ENCODE results near the gene GAK. TPM values are rescaled to one million over a fixed set of nuclear protein-coding genes. Genes with fewer than 3 reads are reported as not detected.

Gene GAK
- total and polyA plus RNA-seq, 8 donors, result 47.5 to 226 (median 64.8) TPM

DNA sequence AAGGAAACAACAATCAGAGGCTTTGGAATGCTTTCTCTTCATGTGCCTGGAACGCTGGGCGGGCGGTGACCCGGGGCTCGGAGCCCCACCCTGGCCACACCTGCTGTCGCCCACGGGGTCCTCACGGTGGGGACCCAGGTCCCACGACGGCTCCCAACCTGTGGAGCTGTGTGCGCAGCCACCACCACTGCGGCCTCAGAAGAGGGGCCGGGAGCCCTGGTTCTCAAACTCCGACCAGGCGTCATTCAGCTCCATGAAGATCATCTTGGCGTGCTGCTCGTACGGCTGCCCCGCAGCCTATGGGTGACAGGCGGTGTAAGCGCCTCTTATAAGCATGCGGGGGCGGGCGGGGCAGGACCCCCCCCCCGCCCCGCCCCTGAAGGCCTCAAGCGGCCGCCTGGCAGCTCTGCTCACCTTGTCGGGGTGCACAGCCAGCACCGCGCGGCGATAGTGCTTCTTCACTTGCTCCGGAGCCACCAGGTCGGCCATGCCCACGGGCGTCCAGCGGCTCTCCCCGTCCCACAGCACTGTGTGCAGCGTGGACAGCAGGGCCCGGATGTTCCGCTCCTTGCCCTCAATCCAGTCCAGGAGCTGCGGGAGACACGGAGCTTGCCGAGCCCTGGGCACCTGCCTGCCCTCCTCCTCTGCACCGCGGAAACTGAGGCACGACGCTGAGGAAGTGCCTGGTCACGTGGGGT, 82.5 kb downstream of the GAK start:
- 97 to 98% methylated on average over 47 to 50 of the region's 50 CpGs for WGBS, 2 donors
- FAIRE-seq (no peak), ATAC-seq (no peak), DNase-seq (peak in 3 of 6 donors; percentile 21 to 60 (median 57))
- intact Hi-C loops (cut with DNase I), result no loop called here
- Histone ChIP-seq H3K4me3 (no peak overlapping the region), H3K27me3 (no peaks in the 10 kb centered on the region), H3K4me1 (no peaks in the 10 kb centered on the region), H3K36me3 (peaks cover 3 to 29% (median 7%) of the 10 kb centered on the region in 3 donors), H3K27ac (no peak overlapping the region), H3K9me3 (no peaks in the 10 kb centered on the region)
- TF ChIP-seq, protein P1, sequence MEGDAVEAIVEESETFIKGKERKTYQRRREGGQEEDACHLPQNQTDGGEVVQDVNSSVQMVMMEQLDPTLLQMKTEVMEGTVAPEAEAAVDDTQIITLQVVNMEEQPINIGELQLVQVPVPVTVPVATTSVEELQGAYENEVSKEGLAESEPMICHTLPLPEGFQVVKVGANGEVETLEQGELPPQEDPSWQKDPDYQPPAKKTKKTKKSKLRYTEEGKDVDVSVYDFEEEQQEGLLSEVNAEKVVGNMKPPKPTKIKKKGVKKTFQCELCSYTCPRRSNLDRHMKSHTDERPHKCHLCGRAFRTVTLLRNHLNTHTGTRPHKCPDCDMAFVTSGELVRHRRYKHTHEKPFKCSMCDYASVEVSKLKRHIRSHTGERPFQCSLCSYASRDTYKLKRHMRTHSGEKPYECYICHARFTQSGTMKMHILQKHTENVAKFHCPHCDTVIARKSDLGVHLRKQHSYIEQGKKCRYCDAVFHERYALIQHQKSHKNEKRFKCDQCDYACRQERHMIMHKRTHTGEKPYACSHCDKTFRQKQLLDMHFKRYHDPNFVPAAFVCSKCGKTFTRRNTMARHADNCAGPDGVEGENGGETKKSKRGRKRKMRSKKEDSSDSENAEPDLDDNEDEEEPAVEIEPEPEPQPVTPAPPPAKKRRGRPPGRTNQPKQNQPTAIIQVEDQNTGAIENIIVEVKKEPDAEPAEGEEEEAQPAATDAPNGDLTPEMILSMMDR (IDR thresholded peaks at IDR 0.05), result no peak

DNA sequence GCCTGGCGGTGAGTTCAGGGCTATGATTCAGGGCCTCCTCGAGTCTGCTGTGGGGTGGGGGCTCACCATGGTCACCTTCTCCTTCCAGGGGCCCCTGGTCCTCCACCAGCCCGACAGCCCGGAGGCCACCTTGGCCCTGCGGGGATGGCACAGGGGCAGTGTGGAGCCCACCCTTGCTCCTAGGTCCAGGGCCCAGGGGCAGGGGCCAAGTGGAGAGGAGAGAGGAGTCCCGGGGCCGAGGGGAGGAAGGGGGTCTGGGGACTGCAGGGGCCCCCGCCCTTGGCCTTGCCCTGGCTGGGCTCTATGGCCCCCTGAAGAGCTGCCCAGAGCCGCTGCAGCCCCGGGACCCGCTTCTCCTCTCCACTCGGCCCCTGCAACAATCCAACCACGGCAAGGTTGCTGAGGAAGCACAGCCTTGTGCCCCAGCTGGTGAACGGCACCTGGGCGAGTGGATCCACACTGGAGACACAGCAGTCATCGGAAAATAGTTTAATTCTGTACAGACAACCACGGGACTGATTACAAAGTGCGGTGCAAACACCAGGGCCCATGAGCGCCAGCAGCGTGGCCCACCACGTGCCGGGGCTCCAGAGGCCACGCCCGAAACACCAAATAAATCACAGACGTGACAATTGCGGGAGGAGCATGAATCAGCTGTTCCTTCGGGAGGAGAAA, 83.2 kb downstream of the GAK start:
- Histone ChIP-seq H3K36me3 (peaks cover 3 to 29% (median 7%) of the 10 kb centered on the region in 3 donors), H3K27ac (no peak overlapping the region), H3K27me3 (no peaks in the 10 kb centered on the region), H3K4me1 (no peaks in the 10 kb centered on the region), H3K4me3 (no peak overlapping the region), H3K9me3 (no peaks in the 10 kb centered on the region)
- intact Hi-C loops (cut with DNase I), result no loop called here
- WGBS, 2 donors, result 92 to 94% methylated on average over 27 of the region's 27 CpGs
- TF ChIP-seq, protein P1 (IDR thresholded peaks at IDR 0.05), result no peak
- DNase-seq (peak in 2 of 6 donors; percentile 9 to 45), ATAC-seq (no peak), FAIRE-seq (no peak)

DNA sequence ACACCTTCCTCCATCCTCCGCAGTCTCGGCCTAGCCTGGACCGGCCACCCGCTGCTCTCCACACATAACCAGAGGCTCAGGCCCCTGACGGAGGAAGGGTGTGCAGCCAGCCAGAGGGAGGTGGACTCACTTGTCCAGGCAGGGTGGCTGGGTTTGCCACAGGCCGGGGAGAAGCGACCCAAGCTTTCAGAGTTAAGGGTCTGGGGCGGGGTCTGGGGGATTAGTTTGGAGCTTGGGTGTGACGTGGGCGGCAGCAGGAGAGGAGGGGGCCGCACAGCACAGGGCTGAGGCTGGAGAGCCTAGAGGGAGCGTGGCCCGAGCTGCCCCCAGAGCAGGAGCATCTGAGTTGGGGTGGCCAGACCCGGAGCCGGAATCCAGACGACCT, 83.8 kb downstream of the GAK start:
- DNase-seq, result peak in 1 of 6 donors; percentile 43
- FAIRE-seq, result no peak
- WGBS, 2 donors, result 95 to 97% methylated on average over 16 of the region's 16 CpGs
- Histone ChIP-seq H3K4me3 (no peak overlapping the region), H3K9me3 (no peaks in the 10 kb centered on the region), H3K27ac (no peak overlapping the region), H3K27me3 (no peaks in the 10 kb centered on the region), H3K4me1 (no peaks in the 10 kb centered on the region), H3K36me3 (peaks cover 3 to 29% (median 7%) of the 10 kb centered on the region in 3 donors)
- intact Hi-C loops (cut with DNase I), result no loop called here
- TF ChIP-seq, protein P1 (IDR thresholded peaks at IDR 0.05), result no peak
- no peak for ATAC-seq

DNA sequence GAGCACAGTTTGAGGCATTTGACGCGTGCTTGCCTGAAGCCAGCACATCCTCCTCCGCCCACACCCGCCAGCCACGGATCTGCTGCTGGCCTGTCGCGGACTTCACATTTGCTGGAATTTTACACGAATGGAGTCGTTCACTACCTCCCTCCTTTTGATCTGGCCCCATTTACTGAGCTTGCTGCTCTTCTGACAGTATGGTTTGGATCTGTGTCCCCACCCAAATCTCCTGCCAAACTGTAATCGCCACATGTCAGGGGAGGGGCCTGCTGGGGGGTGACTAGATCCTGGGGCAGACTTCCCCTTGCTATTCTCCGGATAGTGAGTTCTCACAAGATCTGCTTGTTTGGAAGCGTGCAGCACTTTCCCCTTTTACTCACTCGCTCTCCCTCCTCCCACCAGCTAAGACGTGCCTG, 86.3 kb downstream of the GAK start:
- Histone ChIP-seq H3K27me3 (no peaks in the 10 kb centered on the region), H3K4me1 (no peaks in the 10 kb centered on the region), H3K4me3 (no peak overlapping the region), H3K9me3 (no peaks in the 10 kb centered on the region), H3K27ac (no peak overlapping the region), H3K36me3 (peaks cover 3 to 22% (median 7%) of the 10 kb centered on the region in 3 donors)
- WGBS, 2 donors, result 86 to 88% methylated on average over 14 of the region's 14 CpGs
- TF ChIP-seq, protein P1 (IDR thresholded peaks at IDR 0.05), result no peak
- DNase-seq, result no peak
- no peak for FAIRE-seq
- intact Hi-C loops (cut with DNase I), result no loop called here
- ATAC-seq, result peak in 2 of 4 donors; percentile 16 to 36

Data from pancreas (tissue), 10 donors.